HG03060 (cell line): ENCODE measurements around the gene CXCR4.
"Not testable (repeated sequence)": the region's sequence is repeated elsewhere in the genome, so short reads cannot be mapped to it uniquely, and the experiment has no call there.

ENCODE experiments used
- ATAC-seq: cut with Tn5 transposase; IDR thresholded peaks from one replicate; pipeline ENCODE4 v1.9.1; 2021; ENCODE audit warnings: low read depth, moderate number of reproducible peaks; ENCODE audit not compliant: unreplicated experiment

The CXCR4 gene

GRCh38 chr2:136080114-136080513, 37.8 kb downstream of the CXCR4 start:
- no peak for ATAC-seq

GRCh38 chr2:136077107-136077506, 40.8 kb downstream of the CXCR4 start:
- ATAC-seq: no peak

GRCh38 chr2:136075476-136075875, 42.5 kb downstream of the CXCR4 start:
- no peak for ATAC-seq

- ATAC-seq: no peak
These were observed 45.3 kb downstream of the CXCR4 start for GRCh38 chr2:136072621-136073020.

GRCh38 chr2:136071887-136072286, 46.1 kb downstream of the CXCR4 start:
- ATAC-seq: not testable (repeated sequence)

- no peak for ATAC-seq
These were observed 47.0 kb downstream of the CXCR4 start for GRCh38 chr2:136070913-136071312.

- no peak for ATAC-seq
These were observed 48.2 kb downstream of the CXCR4 start for GRCh38 chr2:136069773-136070172.

GRCh38 chr2:136068581-136069227, 49.2 kb downstream of the CXCR4 start:
- ATAC-seq: no peak

GRCh38 chr2:136067897-136068580, 49.9 kb downstream of the CXCR4 start:
- no peak for ATAC-seq

- no peak for ATAC-seq
These were observed 50.5 kb downstream of the CXCR4 start for GRCh38 chr2:136067459-136067858.

GRCh38 chr2:136065907-136066306, 52.0 kb downstream of the CXCR4 start:
- no peak for ATAC-seq

GRCh38 chr2:136065384-136065783, 52.6 kb downstream of the CXCR4 start:
- ATAC-seq: no peak
